K562 (cell line): ENCODE measurements around the gene ZFAND2B. TPM values are rescaled to one million over a fixed set of nuclear protein-coding genes. Genes with fewer than 3 reads are reported as not detected.
A peak's percentile ranks its signal among the peaks of the same experiment; 100 is the strongest.

Experiments used
- CREBBP ChIP-seq: IDR thresholded peaks from one replicate; pipeline ENCODE4 v1.6.1; 2012; ENCODE audit warnings: low read depth, mild to moderate bottlenecking, control low read depth, inconsistent platforms, low read length
- CUX1 ChIP-seq: fragments of 200-800 bp; sonication (Bioruptor generic); IDR thresholded peaks from 2 replicates; pipeline ENCODE4 v1.6.1; 2016; ENCODE audit warnings: missing genetic modification characterization, missing compliant biosample characterization
- HBP1 ChIP-seq: fragments of 450-650 bp; formaldehyde crosslinking; IDR thresholded peaks from 2 replicates; pipeline ENCODE4 v1.4.0; 2022; ENCODE audit warnings: missing genetic modification characterization
- HDGF ChIP-seq: fragments of 450-650 bp; IDR thresholded peaks from 2 replicates; pipeline ENCODE4 v1.6.1; 2016
- KHSRP ChIP-seq: fragments of 450-650 bp; IDR thresholded peaks from 2 replicates; pipeline ENCODE4 v1.6.1; 2017
- KLF6 ChIP-seq: fragments of 250-450 bp; sonication (Bioruptor Pico); IDR thresholded peaks from 2 replicates; pipeline ENCODE4 v1.4.0; 2020; ENCODE audit warnings: mild to moderate bottlenecking, moderate library complexity, borderline replicate concordance
- RREB1 ChIP-seq: fragments of 250-450 bp; sonication (Bioruptor Pico); IDR thresholded peaks from 2 replicates; pipeline ENCODE4 v1.4.0; 2020
- SMARCA5 ChIP-seq: fragments of 450-650 bp; IDR thresholded peaks from 2 replicates; pipeline ENCODE4 v1.6.1; 2016
- ZKSCAN8 ChIP-seq: fragments of 200-800 bp; sonication (Bioruptor generic); IDR thresholded peaks from 2 replicates; pipeline ENCODE4 v1.6.1; 2016; ENCODE audit warnings: missing genetic modification characterization, missing compliant biosample characterization
- ZNF408 ChIP-seq: fragments of 250-450 bp; sonication (Bioruptor Pico); IDR thresholded peaks from 2 replicates; pipeline ENCODE4 v1.4.0; 2020; ENCODE audit warnings: low read depth, mild to moderate bottlenecking, moderate library complexity
- ZNF551 ChIP-seq: fragments of 250-450 bp; sonication (Bioruptor Pico); IDR thresholded peaks from 2 replicates; pipeline ENCODE4 v1.5.0; 2021; ENCODE audit warnings: mild to moderate bottlenecking, moderate library complexity
- polyA plus RNA-seq, 8 experiments: library from polyadenylated mRNA; depleted of rRNA in 4 of 8; stranded (reverse) in 5 of 8; unstranded in 3 of 8; fragments of >200 nt; fragmentation: Nextera tagmentation in 2 of 8; fragmentation: Illumina TruSeq in 1 of 8; extraction: Ambion mirVana in 2 of 8; extraction: Trizol in 1 of 8; gene quantifications; 2 replicates each; pipeline versions ENCODE4 v1.2.1 to v1.2.3, GENCODE V29; 2011 to 2014; ENCODE audit warnings: inconsistent platforms in 1 of 8, missing spikeins in 1 of 8
- total RNA-seq, 7 experiments: library from RNA; depleted of rRNA in 6 of 7; stranded (reverse); fragments of >200 nt in 6 of 7; fragmentation: Illumina TruSeq in 2 of 7; extraction: Trizol in 2 of 7; gene quantifications; 2 replicates each; pipeline versions ENCODE4 v1.2.1 to v1.2.3, GENCODE V29; 2011 to 2021; ENCODE audit warnings: low replicate concordance in 1 of 7
- TF ChIP-seq, protein P1 (sequence below): fragments of 250-450 bp; sonication (Bioruptor Pico); IDR thresholded peaks from 2 replicates; pipeline ENCODE4 v1.9.0; 2021; ENCODE audit warnings: mild to moderate bottlenecking, inconsistent platforms

ZFAND2B gene
- total and polyA plus RNA-seq, 9 of the 15 experiments (the other 6 are each of a cell fraction or from before 2014, with no cell fraction given) = 9.9 to 33.3 (median 26.1) TPM

GRCh38 chr2:219177552-219178376, 28.8 kb upstream of the ZFAND2B start, which contains the start of gene RETREG2 (continued):
- TF ChIP-seq, protein P1, sequence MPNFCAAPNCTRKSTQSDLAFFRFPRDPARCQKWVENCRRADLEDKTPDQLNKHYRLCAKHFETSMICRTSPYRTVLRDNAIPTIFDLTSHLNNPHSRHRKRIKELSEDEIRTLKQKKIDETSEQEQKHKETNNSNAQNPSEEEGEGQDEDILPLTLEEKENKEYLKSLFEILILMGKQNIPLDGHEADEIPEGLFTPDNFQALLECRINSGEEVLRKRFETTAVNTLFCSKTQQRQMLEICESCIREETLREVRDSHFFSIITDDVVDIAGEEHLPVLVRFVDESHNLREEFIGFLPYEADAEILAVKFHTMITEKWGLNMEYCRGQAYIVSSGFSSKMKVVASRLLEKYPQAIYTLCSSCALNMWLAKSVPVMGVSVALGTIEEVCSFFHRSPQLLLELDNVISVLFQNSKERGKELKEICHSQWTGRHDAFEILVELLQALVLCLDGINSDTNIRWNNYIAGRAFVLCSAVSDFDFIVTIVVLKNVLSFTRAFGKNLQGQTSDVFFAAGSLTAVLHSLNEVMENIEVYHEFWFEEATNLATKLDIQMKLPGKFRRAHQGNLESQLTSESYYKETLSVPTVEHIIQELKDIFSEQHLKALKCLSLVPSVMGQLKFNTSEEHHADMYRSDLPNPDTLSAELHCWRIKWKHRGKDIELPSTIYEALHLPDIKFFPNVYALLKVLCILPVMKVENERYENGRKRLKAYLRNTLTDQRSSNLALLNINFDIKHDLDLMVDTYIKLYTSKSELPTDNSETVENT (CRISPR knock-in tag) = peak; percentile 72; the same call in 1 of the 2 replicates
- TF ChIP-seq HDGF (no peak), HBP1 (peak; percentile 57; the same call in 1 of the 2 replicates), CREBBP (no peak), ZNF408 (CRISPR knock-in tag) (no peak), KLF6 (CRISPR knock-in tag) (peak; percentile 97), ZKSCAN8 (CRISPR knock-in tag) (no peak; the same call in 1 of the 2 replicates), RREB1 (CRISPR knock-in tag) (no peak), SMARCA5 (no peak), KHSRP (no peak), CUX1 (no peak), ZNF551 (CRISPR knock-in tag) (no peak)
